Endothelial cell (in vitro differentiated cells): ENCODE results near the gene LRRC71. TPM values are rescaled to one million over a fixed set of nuclear protein-coding genes. Genes with fewer than 3 reads are reported as not detected.

Experiments
- DNase-seq: peaks from one replicate; pipeline ENCODE4 v3.0.0; 2021; ENCODE audit warnings: low spot score
- H3K27ac Mint-ChIP-seq: one replicate; pipeline ENCODE4 v1.8.0; 2021; ENCODE audit warnings: mixed read lengths, inconsistent platforms; ENCODE audit not compliant: unreplicated experiment
- H3K27me3 Mint-ChIP-seq: one replicate; pipeline ENCODE4 v1.8.0; 2021; ENCODE audit warnings: mild to moderate bottlenecking, moderate library complexity, mixed read lengths, inconsistent platforms; ENCODE audit not compliant: unreplicated experiment
- H3K36me3 Mint-ChIP-seq: one replicate; pipeline ENCODE4 v1.8.0; 2021; ENCODE audit warnings: mild to moderate bottlenecking, low read depth, mixed read lengths, inconsistent platforms; ENCODE audit not compliant: unreplicated experiment
- H3K4me1 Mint-ChIP-seq: one replicate; pipeline ENCODE4 v1.8.0; 2021; ENCODE audit warnings: mild to moderate bottlenecking, mixed read lengths, inconsistent platforms; ENCODE audit not compliant: unreplicated experiment
- H3K4me3 Mint-ChIP-seq: one replicate; pipeline ENCODE4 v1.8.0; 2021; ENCODE audit warnings: mild to moderate bottlenecking, mixed read lengths, inconsistent platforms; ENCODE audit not compliant: unreplicated experiment
- H3K9me3 Mint-ChIP-seq: one replicate; pipeline ENCODE4 v1.8.0; 2021; ENCODE audit warnings: mixed read lengths, inconsistent platforms; ENCODE audit not compliant: unreplicated experiment
- CTCF ChIP-seq: fragments of 200-600 bp; sonication (generic); IDR thresholded peaks from one replicate; pipeline ENCODE4 v1.5.0; 2021; ENCODE audit warnings: antibody characterized with exemption; ENCODE audit not compliant: unreplicated experiment
- total RNA-seq: library from RNA; stranded (reverse); fragmentation: NEBNext Ultra II Directional; extraction: Animal tissue kit (Norgen Biotek cat#: 25700); gene quantifications from one replicate; pipeline ENCODE4 v1.2.1, GENCODE V29; 2021; ENCODE audit not compliant: unreplicated experiment

LRRC71 gene
- total RNA-seq, 1 donor from 2014 or later = 0.95 TPM

- no peak overlapping the region for H3K27ac Mint-ChIP-seq
- DNase-seq = no peak
- H3K36me3 Mint-ChIP-seq = peaks cover 32% of the 10 kb centered on the region
- H3K4me1 Mint-ChIP-seq = peaks cover 51% of the 10 kb centered on the region
- TF ChIP-seq CTCF = no peak
- peaks cover 15% of the 10 kb centered on the region for H3K27me3 Mint-ChIP-seq
- H3K9me3 Mint-ChIP-seq = no peaks in the 10 kb centered on the region
- H3K4me3 Mint-ChIP-seq = peak overlapping the region; percentile 65
These were observed 16.1 kb upstream of the LRRC71 start for GRCh38 chr1:156904187-156904959.

- Mint-ChIP-seq H3K4me3 (no peak overlapping the region), H3K9me3 (no peaks in the 10 kb centered on the region), H3K27me3 (peaks cover 15% of the 10 kb centered on the region), H3K4me1 (peaks cover 45% of the 10 kb centered on the region), H3K36me3 (peaks cover 32% of the 10 kb centered on the region), H3K27ac (no peak overlapping the region)
- DNase-seq = no peak
- TF ChIP-seq CTCF = no peak
These were observed 15.3 kb upstream of the LRRC71 start for GRCh38 chr1:156905176-156905575.

GRCh38 chr1:156905651-156906050, 14.8 kb upstream of the LRRC71 start:
- no peak overlapping the region for H3K27ac Mint-ChIP-seq
- no peak for DNase-seq
- no peaks in the 10 kb centered on the region for H3K9me3 Mint-ChIP-seq
- peaks cover 36% of the 10 kb centered on the region for H3K36me3 Mint-ChIP-seq
- peaks cover 13% of the 10 kb centered on the region for H3K27me3 Mint-ChIP-seq
- peak overlapping the region; percentile 32 for H3K4me3 Mint-ChIP-seq
- no peak for TF ChIP-seq CTCF
- peaks cover 42% of the 10 kb centered on the region for H3K4me1 Mint-ChIP-seq

- Mint-ChIP-seq H3K27me3 (peaks cover 11% of the 10 kb centered on the region), H3K36me3 (peaks cover 40% of the 10 kb centered on the region), H3K4me1 (peaks cover 37% of the 10 kb centered on the region), H3K27ac (no peak overlapping the region), H3K9me3 (no peaks in the 10 kb centered on the region), H3K4me3 (peak overlapping the region; percentile 53)
- DNase-seq = no peak
- no peak for TF ChIP-seq CTCF
These were observed 14.1 kb upstream of the LRRC71 start for GRCh38 chr1:156906206-156906906.

- Mint-ChIP-seq H3K4me3 (peak overlapping the region; percentile 35), H3K27ac (peak overlapping the region; percentile 44), H3K27me3 (peaks cover 5% of the 10 kb centered on the region), H3K9me3 (no peaks in the 10 kb centered on the region), H3K36me3 (peaks cover 43% of the 10 kb centered on the region), H3K4me1 (peaks cover 30% of the 10 kb centered on the region)
- no peak for DNase-seq
- TF ChIP-seq CTCF = no peak
These were observed 11.9 kb upstream of the LRRC71 start for GRCh38 chr1:156908541-156908940.
